Measurements from ENCODE around the gene TCF4.
"Not testable (repeated sequence)": the region's sequence is repeated elsewhere in the genome, so short reads cannot be mapped to it uniquely, and the experiment has no call there.

DNA sequence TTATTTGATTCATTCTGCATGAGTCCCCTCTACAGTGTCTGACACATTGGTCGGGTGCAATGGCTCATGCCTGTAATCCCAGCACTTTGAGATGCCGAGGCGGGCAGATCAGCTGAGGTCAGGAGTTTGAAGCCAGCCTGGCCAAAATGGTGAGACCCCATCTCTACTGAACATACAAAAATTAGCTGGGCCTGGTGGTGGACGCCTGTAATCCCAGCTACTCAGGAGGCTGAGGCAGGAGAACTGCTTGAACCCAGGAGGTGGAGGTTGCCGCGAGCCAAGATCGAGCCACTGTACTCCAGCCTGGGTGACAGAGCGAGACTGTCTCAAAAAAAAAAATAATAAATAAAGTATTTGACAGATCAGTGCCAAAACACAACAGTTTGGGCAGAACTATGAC is 118.9 kb downstream of the TCF4 start:
- TF ChIP-seq, protein P1, sequence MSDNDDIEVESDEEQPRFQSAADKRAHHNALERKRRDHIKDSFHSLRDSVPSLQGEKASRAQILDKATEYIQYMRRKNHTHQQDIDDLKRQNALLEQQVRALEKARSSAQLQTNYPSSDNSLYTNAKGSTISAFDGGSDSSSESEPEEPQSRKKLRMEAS (IDR thresholded peaks at IDR 0.05; ENCODE audit: low read depth) = not testable (repeated sequence)
- TF ChIP-seq, protein P2, sequence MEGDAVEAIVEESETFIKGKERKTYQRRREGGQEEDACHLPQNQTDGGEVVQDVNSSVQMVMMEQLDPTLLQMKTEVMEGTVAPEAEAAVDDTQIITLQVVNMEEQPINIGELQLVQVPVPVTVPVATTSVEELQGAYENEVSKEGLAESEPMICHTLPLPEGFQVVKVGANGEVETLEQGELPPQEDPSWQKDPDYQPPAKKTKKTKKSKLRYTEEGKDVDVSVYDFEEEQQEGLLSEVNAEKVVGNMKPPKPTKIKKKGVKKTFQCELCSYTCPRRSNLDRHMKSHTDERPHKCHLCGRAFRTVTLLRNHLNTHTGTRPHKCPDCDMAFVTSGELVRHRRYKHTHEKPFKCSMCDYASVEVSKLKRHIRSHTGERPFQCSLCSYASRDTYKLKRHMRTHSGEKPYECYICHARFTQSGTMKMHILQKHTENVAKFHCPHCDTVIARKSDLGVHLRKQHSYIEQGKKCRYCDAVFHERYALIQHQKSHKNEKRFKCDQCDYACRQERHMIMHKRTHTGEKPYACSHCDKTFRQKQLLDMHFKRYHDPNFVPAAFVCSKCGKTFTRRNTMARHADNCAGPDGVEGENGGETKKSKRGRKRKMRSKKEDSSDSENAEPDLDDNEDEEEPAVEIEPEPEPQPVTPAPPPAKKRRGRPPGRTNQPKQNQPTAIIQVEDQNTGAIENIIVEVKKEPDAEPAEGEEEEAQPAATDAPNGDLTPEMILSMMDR (IDR thresholded peaks at IDR 0.05) = not testable (repeated sequence)
- not testable (repeated sequence) for TF ChIP-seq EP300 (IDR thresholded peaks at IDR 0.05; ENCODE audit: borderline replicate concordance in 1 of 2, low read depth in 1 of 2, low read length in 1 of 2); NRF1 (IDR thresholded peaks at IDR 0.05; ENCODE audit: low read depth, low read length); EZH2phosphoT487 (IDR thresholded peaks at IDR 0.05; ENCODE audit: borderline replicate concordance, low read depth); RCOR1 (IDR thresholded peaks at IDR 0.05; ENCODE audit: low read length); JUND (IDR thresholded peaks at IDR 0.05); FOSL2 (IDR thresholded peaks at IDR 0.05; ENCODE audit: borderline replicate concordance, low read depth); ELF1 (IDR thresholded peaks at IDR 0.05); SIN3A (IDR thresholded peaks at IDR 0.05; ENCODE audit: borderline replicate concordance, low read depth, low read length); POLR2AphosphoS5 (IDR thresholded peaks at IDR 0.05; ENCODE audit: low read depth, low read length)
